Spleen (tissue), 11 donors: ENCODE results near the gene FASN. TPM values are rescaled to one million over a fixed set of nuclear protein-coding genes. Genes with fewer than 3 reads are reported as not detected.

Experiments used
- DNase-seq: peaks from one replicate; pipeline ENCODE4 v3.0.0-alpha.2; 2020
- H3K27ac ChIP-seq, 8 donors: fragments of 200-600 bp; sonication (generic) in 7 of 8; 1 replicate in 4 of 8; 2 replicates in 4 of 8; pipeline versions ENCODE4 v1.5.0 to v1.8.0; 2016 to 2021; ENCODE audit warnings: inconsistent platforms in 4 of 8, mild to moderate bottlenecking in 4 of 8, moderate library complexity in 1 of 8
- H3K27me3 ChIP-seq, 7 donors: fragments of 200-600 bp; sonication (generic) in 6 of 7; replicated peaks in 1 of 7; 1 replicate in 4 of 7; 2 replicates in 3 of 7; pipeline versions ENCODE4 v1.5.0 to v1.8.0; 2016 to 2021; ENCODE audit warnings: inconsistent platforms in 3 of 7, mild to moderate bottlenecking in 1 of 7
- H3K36me3 ChIP-seq, 6 donors: fragments of 200-600 bp; sonication (generic) in 5 of 6; 1 replicate in 4 of 6; 2 replicates in 2 of 6; pipeline versions ENCODE4 v1.5.0 to v1.8.0; 2016 to 2021; ENCODE audit warnings: inconsistent platforms in 2 of 6
- H3K4me1 ChIP-seq, 6 donors: fragments of 200-600 bp; sonication (generic) in 5 of 6; 1 replicate in 3 of 6; 2 replicates in 3 of 6; pipeline versions ENCODE4 v1.5.0 to v1.8.0; 2016 to 2021; ENCODE audit warnings: inconsistent platforms in 3 of 6
- H3K4me3 ChIP-seq, 8 donors: fragments of 200-600 bp; sonication (generic) in 7 of 8; 1 replicate in 4 of 8; 2 replicates in 4 of 8; pipeline versions ENCODE4 v1.5.0 to v1.8.0; 2016 to 2021; ENCODE audit warnings: inconsistent platforms in 4 of 8, mild to moderate bottlenecking in 4 of 8, moderate library complexity in 2 of 8
- H3K9me3 ChIP-seq, 8 donors: fragments of 200-600 bp; sonication (generic) in 7 of 8; 1 replicate in 4 of 8; 2 replicates in 4 of 8; pipeline versions ENCODE4 v1.5.0 to v1.8.0; 2016 to 2021; ENCODE audit warnings: inconsistent platforms in 4 of 8
- POLR2A ChIP-seq, 3 donors: fragments of 450-650 bp; IDR thresholded peaks; one replicate each; pipeline ENCODE4 v1.5.1; 2017; ENCODE audit warnings: antibody characterized with exemption in 3 of 3, mild to moderate bottlenecking in 1 of 3
- POLR2AphosphoS5 ChIP-seq, 3 donors: sonication (generic); formaldehyde crosslinking; IDR thresholded peaks; one replicate each; pipeline ENCODE4 v1.5.1; 2017; ENCODE audit warnings: antibody characterized with exemption in 3 of 3
- WGBS, 5 donors: extraction: QIAGEN DNeasy Blood & Tissue Kit in 3 of 5; methylation state at CpG; one replicate each; pipeline versions ENCODE4 v1.1.5 to v1.1.7; 2013 to 2018; 5-methylcytosine and 5-hydroxymethylcytosine counted together
- intact Hi-C: fragments of 100-400 bp; cut with DNase I; formaldehyde crosslinking; loops from one replicate; pipeline ENCODE4 v1.15.0; 2023; ENCODE audit warnings: low total_unique reads
- polyA plus RNA-seq, 3 donors: library from polyadenylated mRNA; stranded (reverse); fragments of 200-250 nt; gene quantifications; one replicate each; pipeline ENCODE4 v1.2.1, GENCODE V29; 2013
- total RNA-seq, 7 donors: library from RNA; depleted of rRNA in 3 of 7; stranded (reverse); fragments of >200 nt in 3 of 7; fragmentation: NEBNext Ultra II Directional in 4 of 7; extraction: Animal tissue kit (Norgen Biotek cat#: 25700) in 4 of 7; gene quantifications; one replicate each; pipeline versions ENCODE4 v1.1.0 to v1.2.1, GENCODE V29; 2016 to 2021
- TF ChIP-seq, protein P1 (sequence below), 11 experiments: fragments of 200-600 bp in 7 of 11; fragments of 450-650 bp in 4 of 11; sonication (generic) in 4 of 11; IDR thresholded peaks in 8 of 11; conservative IDR thresholded peaks in 3 of 11; 1 replicate in 7 of 11; 2 replicates in 4 of 11; pipeline versions ENCODE4 v1.4.0 to v1.8.0; 2016 to 2021; ENCODE audit warnings: antibody characterized with exemption in 11 of 11, inconsistent platforms in 4 of 11, mild to moderate bottlenecking in 1 of 11
- donor health status: healthy with polysubstance abuse.
- donor health status: DM: no; HTN: no; CAD: no; lungs with moderate emphysema.
- donor health status: DM: no; HTN: no; CAD: no.
- donor health status: Bipolar disorder and iron deficiency.
- donor health status: healthy.
- donor health status: DM: no; HTN: no; CAD: no.
- donor health status: DM: yes; HTN: yes; CAD: no.

Gene FASN
- total and polyA plus RNA-seq, 10 donors: 9.3 to 45.2 (median 21.3) TPM

- intact Hi-C loops: loop anchor here (10.0 kb wide), 1 partner anchor 58 kb away; no protein-coding TSS in a partner anchor
- H3K4me1 ChIP-seq: peaks cover 6 to 24% (median 20%) of the 10 kb centered on the region in 6 donors
- TF ChIP-seq POLR2A (IDR thresholded peaks at IDR 0.05) (no peak), POLR2AphosphoS5 (IDR thresholded peaks at IDR 0.05) (no peak)
- H3K27ac ChIP-seq: no peak overlapping the region
- no peaks in the 10 kb centered on the region for H3K9me3 ChIP-seq
- peaks cover 0 to 39% (median 9%) of the 10 kb centered on the region in 6 donors for H3K36me3 ChIP-seq
- no peak overlapping the region for H3K4me3 ChIP-seq
- DNase-seq: no peak
- H3K27me3 ChIP-seq: no peaks in the 10 kb centered on the region
- WGBS, 5 donors: 89 to 95% (median 92%) methylated on average over 7 to 21 of the region's 21 CpGs
Observed at GRCh38 chr17:82046903-82047302, 51.1 kb downstream of the FASN start.

DNA sequence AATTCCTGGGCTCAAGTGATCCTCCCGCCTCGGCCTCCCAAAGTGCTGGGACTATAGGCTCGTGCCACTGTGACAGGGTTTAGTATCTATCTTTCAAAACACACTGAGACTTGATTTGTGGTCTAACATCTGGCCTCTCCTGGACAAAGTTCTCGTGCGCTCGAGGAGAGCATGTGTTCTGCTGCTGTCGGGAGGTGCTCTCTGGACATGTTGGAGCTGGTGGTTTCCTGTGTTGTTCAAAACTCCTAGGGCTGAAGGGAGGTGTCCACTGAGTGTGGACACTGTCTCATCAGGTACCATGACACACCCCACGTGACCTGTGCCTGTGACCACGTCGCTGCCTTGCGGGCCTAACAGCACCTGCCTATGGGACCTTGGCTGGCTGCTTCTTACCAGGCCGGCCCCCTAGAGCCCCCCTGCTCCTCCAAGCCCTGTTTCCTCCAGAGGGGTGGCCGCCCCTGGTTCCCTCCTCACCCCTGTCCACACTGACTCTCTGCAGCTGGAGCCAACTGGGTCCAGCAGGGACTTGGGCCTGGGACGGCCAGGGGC is 52.0 kb downstream of the FASN start:
- Histone ChIP-seq H3K9me3 (no peaks in the 10 kb centered on the region), H3K27me3 (no peaks in the 10 kb centered on the region), H3K4me3 (no peak overlapping the region), H3K36me3 (peaks cover 0 to 39% (median 9%) of the 10 kb centered on the region in 6 donors), H3K4me1 (peaks cover 6 to 22% (median 17%) of the 10 kb centered on the region in 6 donors), H3K27ac (no peak overlapping the region)
- WGBS, 5 donors: 81 to 91% (median 85%) methylated on average over 14 of the region's 14 CpGs
- TF ChIP-seq POLR2A (IDR thresholded peaks at IDR 0.05): no peak
- TF ChIP-seq POLR2AphosphoS5 (IDR thresholded peaks at IDR 0.05): peak in 2 of 3 donors; percentile 12 to 13
- no peak for DNase-seq
- intact Hi-C loops: loop anchor here (10.0 kb wide), 1 partner anchor 59 kb away; no protein-coding TSS in a partner anchor

GRCh38 chr17:82043507-82043906 is 54.5 kb downstream of the FASN start:
- no peaks in the 10 kb centered on the region for H3K27me3 ChIP-seq
- TF ChIP-seq POLR2A (IDR thresholded peaks at IDR 0.05): no peak
- TF ChIP-seq, protein P1, sequence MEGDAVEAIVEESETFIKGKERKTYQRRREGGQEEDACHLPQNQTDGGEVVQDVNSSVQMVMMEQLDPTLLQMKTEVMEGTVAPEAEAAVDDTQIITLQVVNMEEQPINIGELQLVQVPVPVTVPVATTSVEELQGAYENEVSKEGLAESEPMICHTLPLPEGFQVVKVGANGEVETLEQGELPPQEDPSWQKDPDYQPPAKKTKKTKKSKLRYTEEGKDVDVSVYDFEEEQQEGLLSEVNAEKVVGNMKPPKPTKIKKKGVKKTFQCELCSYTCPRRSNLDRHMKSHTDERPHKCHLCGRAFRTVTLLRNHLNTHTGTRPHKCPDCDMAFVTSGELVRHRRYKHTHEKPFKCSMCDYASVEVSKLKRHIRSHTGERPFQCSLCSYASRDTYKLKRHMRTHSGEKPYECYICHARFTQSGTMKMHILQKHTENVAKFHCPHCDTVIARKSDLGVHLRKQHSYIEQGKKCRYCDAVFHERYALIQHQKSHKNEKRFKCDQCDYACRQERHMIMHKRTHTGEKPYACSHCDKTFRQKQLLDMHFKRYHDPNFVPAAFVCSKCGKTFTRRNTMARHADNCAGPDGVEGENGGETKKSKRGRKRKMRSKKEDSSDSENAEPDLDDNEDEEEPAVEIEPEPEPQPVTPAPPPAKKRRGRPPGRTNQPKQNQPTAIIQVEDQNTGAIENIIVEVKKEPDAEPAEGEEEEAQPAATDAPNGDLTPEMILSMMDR (IDR thresholded peaks at IDR 0.05 in 8 of 11, conservative IDR thresholded peaks at IDR 0.05 in 3 of 11): no peak
- TF ChIP-seq POLR2AphosphoS5 (IDR thresholded peaks at IDR 0.05): no peak
- 75 to 85% (median 79%) methylated on average over 10 to 16 of the region's 16 CpGs for WGBS, 5 donors
- H3K27ac ChIP-seq: no peak overlapping the region
- H3K4me3 ChIP-seq: no peak overlapping the region
- peaks cover 0 to 23% (median 7%) of the 10 kb centered on the region in 6 donors for H3K36me3 ChIP-seq
- intact Hi-C loops: loop anchor here (10.0 kb wide), 1 partner anchor 61 kb away; no protein-coding TSS in a partner anchor
- no peaks in the 10 kb centered on the region for H3K9me3 ChIP-seq
- H3K4me1 ChIP-seq: peaks cover 0 to 6% (median 0%) of the 10 kb centered on the region in 6 donors
- no peak for DNase-seq

DNA sequence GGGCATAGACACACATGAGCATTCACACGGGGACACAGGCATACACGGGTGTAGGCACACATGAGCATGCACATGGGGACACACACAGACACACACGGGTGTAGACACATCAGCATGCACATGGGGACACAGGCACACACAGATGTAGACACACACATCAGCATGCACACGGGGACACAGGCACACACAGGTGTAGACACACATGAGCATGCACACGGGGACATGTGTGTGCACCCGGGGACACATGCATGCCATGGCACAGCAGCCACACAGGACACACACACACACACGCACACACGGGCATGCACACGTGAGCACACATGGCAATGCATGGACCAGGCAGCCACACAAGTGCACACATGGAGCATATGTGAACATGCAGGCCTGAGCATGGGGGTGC is 55.4 kb downstream of the FASN start:
- Histone ChIP-seq H3K4me1 (peaks cover 0 to 15% (median 6%) of the 10 kb centered on the region in 6 donors), H3K27ac (no peak overlapping the region), H3K36me3 (peaks cover 0 to 14% (median 6%) of the 10 kb centered on the region in 6 donors), H3K9me3 (no peaks in the 10 kb centered on the region), H3K4me3 (no peak overlapping the region), H3K27me3 (no peaks in the 10 kb centered on the region)
- WGBS, 5 donors: 88 to 94% (median 90%) methylated on average over 9 of the region's 9 CpGs
- intact Hi-C loops: loop anchor here (10.0 kb wide), 1 partner anchor 62 kb away; no protein-coding TSS in a partner anchor
- TF ChIP-seq, protein P1 (IDR thresholded peaks at IDR 0.05 in 8 of 11, conservative IDR thresholded peaks at IDR 0.05 in 3 of 11): no peak
- TF ChIP-seq POLR2A (IDR thresholded peaks at IDR 0.05) (no peak), POLR2AphosphoS5 (IDR thresholded peaks at IDR 0.05) (no peak)
- no peak for DNase-seq

DNA sequence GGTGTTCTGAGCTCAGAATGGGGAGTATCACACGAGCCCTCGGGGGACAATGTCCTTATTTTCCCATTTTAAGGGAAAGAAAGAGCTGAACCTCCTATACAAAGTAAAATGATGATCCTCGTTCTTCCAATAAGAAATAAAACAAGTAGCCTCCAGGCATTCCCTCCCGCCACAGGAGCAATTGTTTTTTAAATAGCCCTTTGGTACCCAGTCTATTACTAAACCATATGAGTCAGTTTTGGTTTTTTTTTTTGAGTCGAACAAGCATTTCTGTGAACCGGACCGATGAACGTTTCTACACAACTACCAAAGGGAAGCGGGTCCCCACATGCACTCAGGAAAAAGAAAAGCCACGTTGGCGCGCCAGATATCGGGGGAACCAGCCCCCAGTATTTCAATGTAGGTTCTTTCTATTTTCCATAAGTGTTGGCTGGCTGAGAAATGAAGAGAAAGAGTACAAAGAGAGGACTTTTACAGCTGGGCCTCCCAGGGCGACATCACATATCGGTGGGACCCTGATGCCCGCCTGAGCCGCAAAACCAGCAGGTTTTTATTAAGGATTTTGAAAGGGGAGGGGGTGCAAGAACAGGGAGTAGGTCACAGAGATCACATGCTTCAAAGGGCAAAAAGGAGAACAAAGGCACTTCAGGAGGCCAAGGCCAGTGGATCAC is 56.8 kb downstream of the FASN start:
- whole genome bisulfite sequencing, 5 donors: 73 to 88% (median 80%) methylated on average over 17 of the region's 17 CpGs
- TF ChIP-seq POLR2AphosphoS5 (IDR thresholded peaks at IDR 0.05) (no peak), POLR2A (IDR thresholded peaks at IDR 0.05) (no peak)
- TF ChIP-seq, protein P1 (IDR thresholded peaks at IDR 0.05 in 8 of 11, conservative IDR thresholded peaks at IDR 0.05 in 3 of 11): no peak
- no peaks in the 10 kb centered on the region for H3K9me3 ChIP-seq
- peaks cover 0 to under 1% (median 0%) of the 10 kb centered on the region in 6 donors for H3K36me3 ChIP-seq
- intact Hi-C loops: loop anchor here (10.0 kb wide), 1 partner anchor 64 kb away; no protein-coding TSS in a partner anchor
- peaks cover 5 to 28% (median 17%) of the 10 kb centered on the region in 6 donors for H3K4me1 ChIP-seq
- H3K27me3 ChIP-seq: no peaks in the 10 kb centered on the region
- DNase-seq: no peak
- no peak overlapping the region for H3K4me3 ChIP-seq
- no peak overlapping the region for H3K27ac ChIP-seq
